GM12878 (cell line): ENCODE data around the gene NUFIP1. TPM values are rescaled to one million over a fixed set of nuclear protein-coding genes. Genes with fewer than 3 reads are reported as not detected.

Experiments used
- ATAC-seq: fragments of 200-7000 bp; cut with Tn5 transposase; 3 replicates; pipeline ENCODE4 v1.9.1; 2020; ENCODE audit warnings: mild to moderate bottlenecking, moderate library complexity
- BruUV-seq: library from RNA; stranded (reverse); fragments of 400-500 nt; replicated peaks from 2 replicates; lab custom pipeline; 2021; lab: Mats Ljungman, UMichigan
- CTCF ChIA-PET: fragments of 300-600 bp; sonication (Branson Sonifier 250); formaldehyde crosslinking; extraction: SDS; loops from one replicate; lab custom pipeline; 2021; ENCODE audit warnings: inconsistent platforms; lab: Yijun Ruan, JAX
- POLR2A ChIA-PET: fragments of 350-600 bp; formaldehyde crosslinking; extraction: SDS; loops from one replicate; lab custom pipeline; 2021; ENCODE audit warnings: inconsistent platforms; lab: Charles Lee
- RAD21 ChIA-PET: fragments of 300-600 bp; sonication (Branson Sonifier 250); formaldehyde crosslinking; loops from one replicate; lab custom pipeline; 2023; ENCODE audit warnings: antibody characterized with exemption; ENCODE audit not compliant: unreplicated experiment; lab: Charles Lee
- SMC1A ChIA-PET: fragments of 300-600 bp; sonication (Branson Sonifier 250); formaldehyde crosslinking; loops from one replicate; lab custom pipeline; 2023; ENCODE audit not compliant: unreplicated experiment, uncharacterized antibody; lab: Charles Lee
- DNase-seq: peaks from one replicate; pipeline ENCODE4 v3.0.0-alpha.2; 2011; ENCODE audit warnings: low read depth, low spot score
- FAIRE-seq: peaks from 3 replicates; lab custom pipeline; 2011; peaks lifted over from hg19 to GRCh38; lab: Jason Lieb, UNC
- H2AFZ ChIP-seq: 2 replicates; pipeline ENCODE4 v1.6.0; 2011; ENCODE audit warnings: low read depth, low read length, control low read depth; ENCODE audit not compliant: control insufficient read depth
- H3K27ac ChIP-seq: 2 replicates; pipeline ENCODE4 v1.5.1; 2011; ENCODE audit warnings: control low read depth; ENCODE audit not compliant: control insufficient read depth, insufficient read depth
- H3K27me3 ChIP-seq, 2 experiments: replicated peaks in 1 of 2; 2 replicates each; pipeline versions ENCODE4 v1.6.0 to v1.6.1; 2011; ENCODE audit warnings: low read length in 1 of 2; ENCODE audit not compliant: control insufficient read depth in 2 of 2, insufficient read depth in 2 of 2
- H3K36me3 ChIP-seq, 2 experiments: 2 replicates each; pipeline ENCODE4 v1.5.1; 2011; ENCODE audit warnings: low read length in 1 of 2; ENCODE audit not compliant: control insufficient read depth in 2 of 2, insufficient read depth in 2 of 2
- H3K4me1 ChIP-seq: 2 replicates; pipeline ENCODE4 v1.6.1; 2011; ENCODE audit warnings: mild to moderate bottlenecking, low read length, moderate library complexity, mixed read lengths; ENCODE audit not compliant: control insufficient read depth, insufficient read depth
- H3K4me2 ChIP-seq: 2 replicates; pipeline ENCODE4 v1.6.0; 2011; ENCODE audit warnings: control low read depth; ENCODE audit not compliant: control insufficient read depth, insufficient read depth
- H3K4me3 ChIP-seq: fragments of 200-600 bp; sonication (generic); 2 replicates; pipeline ENCODE4 v1.5.1; 2016
- H3K79me2 ChIP-seq: 2 replicates; pipeline ENCODE4 v1.6.0; 2011; ENCODE audit warnings: low read length; ENCODE audit not compliant: control insufficient read depth, insufficient read depth
- H3K9ac ChIP-seq: 2 replicates; pipeline ENCODE4 v1.8.0; 2011; ENCODE audit warnings: low read length, control low read depth, mixed read lengths; ENCODE audit not compliant: control insufficient read depth, insufficient read depth
- H3K9me3 ChIP-seq: replicated peaks from 3 replicates; pipeline ENCODE4 v1.5.1; 2011; ENCODE audit warnings: mild to moderate bottlenecking, low read length; ENCODE audit not compliant: control insufficient read depth, insufficient read depth
- H4K20me1 ChIP-seq: 2 replicates; pipeline ENCODE4 v1.6.0; 2011; ENCODE audit not compliant: control insufficient read depth, insufficient read depth
- CREB1 ChIP-seq: IDR thresholded peaks from 2 replicates; pipeline ENCODE4 v1.6.1; 2012; ENCODE audit warnings: low read depth, mild to moderate bottlenecking, inconsistent platforms
- ESRRA ChIP-seq: IDR thresholded peaks from 2 replicates; pipeline ENCODE4 v1.6.1; 2012; ENCODE audit warnings: mild to moderate bottlenecking, low read length, improper control_type of control experiment
- NFYA ChIP-seq: IDR thresholded peaks from 2 replicates; pipeline ENCODE4 v1.6.1; 2011; ENCODE audit warnings: low read depth, mild to moderate bottlenecking, low read length, improper control_type of control experiment, borderline replicate concordance
- POLR2A ChIP-seq: IDR thresholded peaks from 2 replicates; pipeline ENCODE4 v1.6.1; 2011; ENCODE audit warnings: low read depth, mild to moderate bottlenecking, low read length
- POLR2AphosphoS2 ChIP-seq: IDR thresholded peaks from 2 replicates; pipeline ENCODE4 v1.6.1; 2011; ENCODE audit warnings: low read depth, mild to moderate bottlenecking, low read length, improper control_type of control experiment, moderate library complexity
- TCF3 ChIP-seq: IDR thresholded peaks from 2 replicates; pipeline ENCODE4 v1.6.1; 2012; ENCODE audit warnings: low read depth, mild to moderate bottlenecking, low read length, borderline replicate concordance; ENCODE audit not compliant: insufficient read depth
- ZNF622 ChIP-seq: fragments of 450-650 bp; IDR thresholded peaks from 2 replicates; pipeline ENCODE4 v1.6.1; 2017; ENCODE audit warnings: mild to moderate bottlenecking, inconsistent platforms
- WGBS: methylation state at CpG from one replicate; pipeline ENCODE4 v1.1.6; 2016; ENCODE audit warnings: low lambda C conversion rate; ENCODE audit not compliant: insufficient replicate concordance, insufficient coverage; ENCODE audit errors: missing lambda C conversion rate; 5-methylcytosine and 5-hydroxymethylcytosine counted together
- in situ Hi-C: fragments of 300-500 bp; cut with MboI; formaldehyde crosslinking; loops from 9 replicates; pipeline ENCODE4 v1.14.3; 2018; ENCODE audit warnings: mixed read lengths
- intact Hi-C: fragments of 100-400 bp; cut with micrococcal nuclease; formaldehyde crosslinking; loops from one replicate; pipeline ENCODE4 v1.14.2; 2022; ENCODE audit not compliant: unreplicated experiment
- polyA plus RNA-seq, 11 experiments: library from polyadenylated mRNA; depleted of rRNA in 4 of 11; unstranded in 6 of 11; stranded (reverse) in 5 of 11; fragments of >200 nt; fragmentation: Nextera tagmentation in 4 of 11; fragmentation: Illumina TruSeq in 1 of 11; extraction: Ambion mirVana in 4 of 11; extraction: Trizol in 1 of 11; gene quantifications; 1 replicate in 1 of 11; 2 replicates in 10 of 11; pipeline versions ENCODE4 v1.2.1 to v1.2.3, GENCODE V29; 2011 to 2016; ENCODE audit warnings: inconsistent platforms in 2 of 11, missing spikeins in 2 of 11, low read depth in 1 of 11
- total RNA-seq, 4 experiments: library from RNA; depleted of rRNA in 3 of 4; stranded (reverse); fragments of >200 nt in 3 of 4; fragmentation: Illumina TruSeq in 1 of 4; extraction: Trizol in 1 of 4; gene quantifications; 2 replicates each; pipeline versions ENCODE4 v1.2.1 to v1.2.3, GENCODE V29; 2013 to 2021
- TF ChIP-seq, protein P1 (sequence below): fragments of 450-650 bp; IDR thresholded peaks from 2 replicates; pipeline ENCODE4 v1.6.1; 2016; ENCODE audit warnings: mild to moderate bottlenecking

Gene NUFIP1
- total and polyA plus RNA-seq, 10 of the 15 experiments (the other 5 are each of a cell fraction or from before 2014, with no cell fraction given): 2.5 to 11.2 (median 7.0) TPM

DNA sequence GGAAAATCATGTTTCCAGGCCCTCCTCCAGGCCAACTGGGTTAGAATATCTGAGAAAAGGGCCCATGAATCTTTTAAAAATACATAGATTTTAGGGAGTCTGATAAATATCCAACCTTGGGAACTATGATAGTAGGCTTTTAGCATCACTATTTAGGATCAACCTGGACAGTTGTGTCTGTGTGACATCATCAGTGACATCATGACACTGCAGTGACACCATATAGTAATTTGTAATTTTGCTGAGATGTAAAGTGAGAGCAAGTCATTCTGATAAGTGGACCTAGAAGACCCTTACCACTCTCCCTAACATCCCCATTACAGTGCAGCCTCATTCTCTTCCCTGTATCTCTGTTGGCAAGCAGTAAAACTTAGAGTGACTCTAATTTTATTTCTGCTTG, 14.1 kb upstream of the NUFIP1 start:
- peaks cover 0 to 16% of the 10 kb centered on the region in 2 experiments; a peak in 2 of 4 replicates for H3K36me3 ChIP-seq
- H2AFZ ChIP-seq: no peak overlapping the region
- SMC1A ChIA-PET: interaction anchor here (1.3 kb wide), 1 partner anchor 33 kb away, joined by 3 read pairs; no protein-coding TSS in a partner anchor
- in situ Hi-C loops: no loop called here
- no peak overlapping the region for H3K27ac ChIP-seq
- no TSS peak for BruUV-seq
- DNase-seq (no peak), ATAC-seq (no peak)
- H3K9me3 ChIP-seq: no peaks in the 10 kb centered on the region
- H3K4me3 ChIP-seq: no peak overlapping the region
- RAD21 ChIA-PET: no interaction called here
- no peaks in the 10 kb centered on the region for H4K20me1 ChIP-seq
- no peaks in the 10 kb centered on the region for H3K27me3 ChIP-seq
- TF ChIP-seq CREB1: peak; percentile 64
- no peak for TF ChIP-seq NFYA
- TF ChIP-seq, all 136 proteins: peak for 1
- CTCF ChIA-PET: no interaction called here
- FAIRE-seq: no peak
- Histone ChIP-seq H3K4me2 (no peak overlapping the region), H3K9ac (no peak overlapping the region), H3K4me1 (no peaks in the 10 kb centered on the region), H3K79me2 (no peaks in the 10 kb centered on the region)
- intact Hi-C loops: no loop called here
- POLR2A ChIA-PET: no interaction called here

DNA sequence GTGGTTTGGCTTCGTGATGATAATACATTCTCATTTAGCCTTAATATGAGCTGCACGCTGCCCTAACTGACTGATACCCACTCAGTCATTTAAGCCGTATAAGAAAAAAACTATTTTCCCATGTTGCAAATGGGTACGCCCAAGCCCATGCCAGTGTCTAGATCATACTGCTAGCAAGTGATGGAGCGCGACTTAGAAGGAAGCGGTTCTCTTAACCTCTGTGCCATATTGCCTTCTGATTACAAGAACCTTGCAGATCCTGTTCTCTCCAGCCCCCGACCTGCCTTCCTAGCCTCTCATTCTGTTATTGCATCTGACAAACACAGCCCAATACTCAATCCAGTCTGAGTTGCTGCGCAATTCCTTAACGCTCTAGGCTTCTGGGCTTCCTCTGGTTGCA, 670 bp upstream of the NUFIP1 start:
- DNase-seq (no peak), ATAC-seq (peak; percentile 37), FAIRE-seq (no peak)
- intact Hi-C loops: no loop called here
- peak overlapping the region; percentile 86 for H3K4me2 ChIP-seq
- 18% methylated on average over 10 of the region's 10 CpGs for WGBS
- peak overlapping the region; percentile 75 for H3K27ac ChIP-seq
- no peaks in the 10 kb centered on the region for H3K27me3 ChIP-seq
- peak overlapping the region; percentile 85 for H3K4me3 ChIP-seq
- H3K4me1 ChIP-seq: no peaks in the 10 kb centered on the region
- 0 out of 4 replicates have a peak, but pooled peaks cover 0 to 3% of the 10 kb centered on the region in 2 experiments for H3K36me3 ChIP-seq
- BruUV-seq: no TSS peak
- RAD21 ChIA-PET: no interaction called here
- TF ChIP-seq POLR2AphosphoS2 (no peak), ESRRA (no peak), TCF3 (no peak), POLR2A (no peak), ZNF622 (no peak)
- TF ChIP-seq, protein P1, sequence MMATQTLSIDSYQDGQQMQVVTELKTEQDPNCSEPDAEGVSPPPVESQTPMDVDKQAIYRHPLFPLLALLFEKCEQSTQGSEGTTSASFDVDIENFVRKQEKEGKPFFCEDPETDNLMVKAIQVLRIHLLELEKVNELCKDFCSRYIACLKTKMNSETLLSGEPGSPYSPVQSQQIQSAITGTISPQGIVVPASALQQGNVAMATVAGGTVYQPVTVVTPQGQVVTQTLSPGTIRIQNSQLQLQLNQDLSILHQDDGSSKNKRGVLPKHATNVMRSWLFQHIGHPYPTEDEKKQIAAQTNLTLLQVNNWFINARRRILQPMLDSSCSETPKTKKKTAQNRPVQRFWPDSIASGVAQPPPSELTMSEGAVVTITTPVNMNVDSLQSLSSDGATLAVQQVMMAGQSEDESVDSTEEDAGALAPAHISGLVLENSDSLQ: no peak
- H3K9me3 ChIP-seq: no peaks in the 10 kb centered on the region
- peak overlapping the region; percentile 89 for H3K9ac ChIP-seq
- POLR2A ChIA-PET: no interaction called here
- H4K20me1 ChIP-seq: no peaks in the 10 kb centered on the region
- CTCF ChIA-PET: interaction anchor here (1.2 kb wide), 1 partner anchor 9 kb away, joined by 3 read pairs; no protein-coding TSS in a partner anchor
- in situ Hi-C loops: loop anchor here (10.0 kb wide), 1 partner anchor 55 kb away; no protein-coding TSS in a partner anchor
- H2AFZ ChIP-seq: peak overlapping the region; percentile 86
- peaks cover 52% of the 10 kb centered on the region for H3K79me2 ChIP-seq
- SMC1A ChIA-PET: no interaction called here
